Measurements from ENCODE around the gene EFCAB5. TPM values are rescaled to one million over a fixed set of nuclear protein-coding genes. Genes with fewer than 3 reads are reported as not detected.
A peak's percentile ranks its signal among the peaks of the same experiment; 100 is the strongest.
"Not testable (repeated sequence)": the region's sequence is repeated elsewhere in the genome, so short reads cannot be mapped to it uniquely, and the experiment has no call there.

The EFCAB5 gene
- total RNA-seq, 8 experiments from 2014 or later: 0.14 to 0.96 (median 0.81) TPM; not detected in 1

- in situ Hi-C loops (cut with MboI; ENCODE audit: low pct_unique_long_range_greater_than_20kb in 2 of 9, low sequenced_read_pairs in 9 of 9, unreplicated experiment in 9 of 9): loop anchor here in 5 of 9 experiments (25.0 kb wide), 2 partner anchors 113 to 137 kb away; no protein-coding TSS in a partner anchor
- Histone ChIP-seq H3K4me1 (replicated peaks in 1 of 2) (no peaks in the 10 kb centered on the region), H3K27ac (no peak overlapping the region), H3K4me3 (no peak overlapping the region)
- peak in 4 of 8 experiments; percentile 31 to 99 (median 50) for ATAC-seq (replicated peaks in 6 of 8)
These were observed 8.3 kb downstream of the EFCAB5 start for GRCh38 chr17:29949696-29950095.

GRCh38 chr17:29954405-29954804, 13.0 kb downstream of the EFCAB5 start:
- ATAC-seq (replicated peaks in 6 of 8): no peak
- Histone ChIP-seq H3K4me3 (no peak overlapping the region), H3K27ac (no peak overlapping the region), H3K4me1 (replicated peaks in 1 of 2) (no peaks in the 10 kb centered on the region)
- in situ Hi-C loops (cut with MboI; ENCODE audit: low pct_unique_long_range_greater_than_20kb in 2 of 9, low sequenced_read_pairs in 9 of 9, unreplicated experiment in 9 of 9): loop anchor here in 1 of 9 experiments (25.0 kb wide), 1 partner anchor 108 kb away; no protein-coding TSS in a partner anchor
- 40 to 94% (median 80%) methylated on average over 1 to 4 of the region's 4 CpGs; no CpG with 5 or more reads in 5 of the 10 experiments for WGBS, 10 experiments

- ATAC-seq (replicated peaks in 6 of 8): no peak
These were observed 14.8 kb downstream of the EFCAB5 start for GRCh38 chr17:29956225-29956624.

GRCh38 chr17:29957488-29957887, 16.1 kb downstream of the EFCAB5 start:
- H3K27ac ChIP-seq; ATAC-seq (replicated peaks in 6 of 8); H3K4me1 ChIP-seq (replicated peaks in 1 of 2); H3K4me3 ChIP-seq: not testable (repeated sequence)
- WGBS, 10 experiments: 100% methylated on average over 1 of the region's 1 CpG; no CpG with 5 or more reads in 8 of the 10 experiments
- in situ Hi-C loops (cut with MboI; ENCODE audit: low pct_unique_long_range_greater_than_20kb in 2 of 9, low sequenced_read_pairs in 9 of 9, unreplicated experiment in 9 of 9): loop anchor here in 1 of 9 experiments (25.0 kb wide), 1 partner anchor 105 kb away; no protein-coding TSS in a partner anchor

More at GRCh38 chr17:29956225-29956624, 14.8 kb downstream of the EFCAB5 start:
- Histone ChIP-seq H3K4me3 (no peak overlapping the region), H3K27ac (no peak overlapping the region), H3K4me1 (replicated peaks in 1 of 2) (no peaks in the 10 kb centered on the region)
- in situ Hi-C loops (cut with MboI; ENCODE audit: low pct_unique_long_range_greater_than_20kb in 2 of 9, low sequenced_read_pairs in 9 of 9, unreplicated experiment in 9 of 9): loop anchor here in 1 of 9 experiments (25.0 kb wide), 1 partner anchor 106 kb away; no protein-coding TSS in a partner anchor

GRCh38 chr17:29958947-29959657, 17.7 kb downstream of the EFCAB5 start:
- WGBS, 10 experiments: 31 to 79% (median 50%) methylated on average over 1 to 4 of the region's 4 CpGs; no CpG with 5 or more reads in 4 of the 10 experiments
- H3K4me1 ChIP-seq (replicated peaks in 1 of 2): no peaks in the 10 kb centered on the region
- H3K27ac ChIP-seq: no peak overlapping the region
- H3K4me3 ChIP-seq: no peak overlapping the region
- in situ Hi-C loops (cut with MboI; ENCODE audit: low pct_unique_long_range_greater_than_20kb in 2 of 9, low sequenced_read_pairs in 9 of 9, unreplicated experiment in 9 of 9): loop anchor here in 1 of 9 experiments (25.0 kb wide), 1 partner anchor 103 kb away; no protein-coding TSS in a partner anchor
- ATAC-seq (replicated peaks in 6 of 8): peak in 1 of 8 experiments; percentile 56

GRCh38 chr17:29959658-29960337, 18.4 kb downstream of the EFCAB5 start:
- in situ Hi-C loops (cut with MboI; ENCODE audit: low pct_unique_long_range_greater_than_20kb in 2 of 9, low sequenced_read_pairs in 9 of 9, unreplicated experiment in 9 of 9): loop anchor here in 1 of 9 experiments (25.0 kb wide), 1 partner anchor 103 kb away; no protein-coding TSS in a partner anchor
- Histone ChIP-seq H3K4me1 (replicated peaks in 1 of 2) (no peaks in the 10 kb centered on the region), H3K27ac (no peak overlapping the region), H3K4me3 (no peak overlapping the region)
- ATAC-seq (replicated peaks in 6 of 8): peak in 1 of 8 experiments; percentile 68
- 0 to 100% (median 67%) methylated on average over 1 to 3 of the region's 4 CpGs; no CpG with 5 or more reads in 2 of the 10 experiments for WGBS, 10 experiments

GRCh38 chr17:29962656-29963055, 21.2 kb downstream of the EFCAB5 start:
- H3K4me3 ChIP-seq: no peak overlapping the region
- H3K27ac ChIP-seq: no peak overlapping the region
- in situ Hi-C loops (cut with MboI; ENCODE audit: low pct_unique_long_range_greater_than_20kb in 2 of 9, low sequenced_read_pairs in 9 of 9, unreplicated experiment in 9 of 9): loop anchor here in 1 of 9 experiments (25.0 kb wide), 1 partner anchor 100 kb away; no protein-coding TSS in a partner anchor
- WGBS, 10 experiments: 18 to 100% (median 73%) methylated on average over 1 to 2 of the region's 2 CpGs
- ATAC-seq (replicated peaks in 6 of 8): no peak
- H3K4me1 ChIP-seq (replicated peaks in 1 of 2): no peaks in the 10 kb centered on the region

- in situ Hi-C loops (cut with MboI; ENCODE audit: low pct_unique_long_range_greater_than_20kb in 2 of 9, low sequenced_read_pairs in 9 of 9, unreplicated experiment in 9 of 9): loop anchor here in 1 of 9 experiments (25.0 kb wide), 1 partner anchor 94 kb away; no protein-coding TSS in a partner anchor
- Histone ChIP-seq H3K27ac (no peak overlapping the region), H3K4me3 (no peak overlapping the region), H3K4me1 (replicated peaks in 1 of 2) (no peaks in the 10 kb centered on the region)
- WGBS, 10 experiments: 44 to 94% (median 85%) methylated on average over 1 to 5 of the region's 5 CpGs
- ATAC-seq (replicated peaks in 6 of 8): no peak
These were observed 26.8 kb downstream of the EFCAB5 start for GRCh38 chr17:29968271-29968670.

- no peak overlapping the region for H3K27ac ChIP-seq
- H3K4me3 ChIP-seq: no peak overlapping the region
- ATAC-seq (replicated peaks in 6 of 8): no peak
- 98 to 100% methylated on average over 1 to 10 of the region's 18 CpGs; no CpG with 5 or more reads in 8 of the 10 experiments for WGBS, 10 experiments
- no peaks in the 10 kb centered on the region for H3K4me1 ChIP-seq (replicated peaks in 1 of 2)
- in situ Hi-C loops (cut with MboI; ENCODE audit: low pct_unique_long_range_greater_than_20kb in 2 of 9, low sequenced_read_pairs in 9 of 9, unreplicated experiment in 9 of 9): loop anchor here in 1 of 9 experiments (25.0 kb wide), 1 partner anchor 90 kb away; no protein-coding TSS in a partner anchor
These were observed 30.8 kb downstream of the EFCAB5 start for GRCh38 chr17:29972277-29972676.

- Histone ChIP-seq H3K27ac (no peak overlapping the region), H3K4me3 (no peak overlapping the region), H3K4me1 (replicated peaks in 1 of 2) (no peaks in the 10 kb centered on the region)
- in situ Hi-C loops (cut with MboI; ENCODE audit: low pct_unique_long_range_greater_than_20kb in 2 of 9, low sequenced_read_pairs in 9 of 9, unreplicated experiment in 9 of 9): loop anchor here in 1 of 9 experiments (25.0 kb wide), 1 partner anchor 89 kb away; no protein-coding TSS in a partner anchor
- no peak for ATAC-seq (replicated peaks in 6 of 8)
- 78 to 100% (median 94%) methylated on average over 1 to 2 of the region's 3 CpGs; no CpG with 5 or more reads in 3 of the 10 experiments for WGBS, 10 experiments
These were observed 31.6 kb downstream of the EFCAB5 start for GRCh38 chr17:29973005-29973404.

GRCh38 chr17:29977836-29978235, 36.4 kb downstream of the EFCAB5 start:
- no peaks in the 10 kb centered on the region for H3K4me1 ChIP-seq (replicated peaks in 1 of 2)
- H3K4me3 ChIP-seq: no peak overlapping the region
- 0 to 100% (median 23%) methylated on average over 1 of the region's 1 CpG; no CpG with 5 or more reads in 2 of the 10 experiments for WGBS, 10 experiments
- no peak for ATAC-seq (replicated peaks in 6 of 8)
- in situ Hi-C loops (cut with MboI; ENCODE audit: low pct_unique_long_range_greater_than_20kb in 2 of 9, low sequenced_read_pairs in 9 of 9, unreplicated experiment in 9 of 9): no loop called here
- no peak overlapping the region for H3K27ac ChIP-seq

- ATAC-seq (replicated peaks in 6 of 8): no peak
- H3K4me3 ChIP-seq: no peak overlapping the region
- WGBS, 10 experiments: 30 to 100% (median 88%) methylated on average over 1 of the region's 1 CpG; no CpG with 5 or more reads in 4 of the 10 experiments
- in situ Hi-C loops (cut with MboI; ENCODE audit: low pct_unique_long_range_greater_than_20kb in 2 of 9, low sequenced_read_pairs in 9 of 9, unreplicated experiment in 9 of 9): no loop called here
- no peaks in the 10 kb centered on the region for H3K4me1 ChIP-seq (replicated peaks in 1 of 2)
- no peak overlapping the region for H3K27ac ChIP-seq
These were observed 38.8 kb downstream of the EFCAB5 start for GRCh38 chr17:29980261-29980660.
